ENCODE results near the gene PARL.
"Not testable (repeated sequence)": the region's sequence is repeated elsewhere in the genome, so short reads cannot be mapped to it uniquely, and the experiment has no call there.

Gene PARL

DNA sequence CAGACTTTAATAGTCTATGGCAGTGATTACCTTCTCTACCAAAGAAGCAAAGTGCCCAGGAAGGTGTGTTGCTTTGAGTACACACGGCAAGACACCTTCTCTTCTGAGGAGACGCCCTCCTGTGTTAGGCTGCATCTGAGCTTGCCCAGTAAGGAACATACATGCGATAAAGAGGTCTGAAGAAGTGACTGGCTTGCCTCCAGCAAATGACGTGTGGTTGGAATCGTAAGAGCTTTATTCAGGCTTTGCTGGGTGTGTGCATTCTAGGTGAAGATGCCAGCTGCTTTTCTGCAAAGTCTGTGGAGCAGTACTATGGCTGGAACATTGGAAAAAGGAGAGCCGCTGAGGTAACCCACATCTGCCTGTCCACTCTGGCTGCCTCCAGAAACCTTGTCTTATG lies 81.7 kb downstream of the PARL start:
- Mint-ChIP-seq H3K4me1 (no peaks in the 10 kb centered on the region), H3K36me3 (peaks cover 19% of the 10 kb centered on the region), H3K27ac (no peak overlapping the region), H3K4me3 (no peak overlapping the region), H3K27me3 (no peaks in the 10 kb centered on the region), H3K9me3 (no peaks in the 10 kb centered on the region)

DNA sequence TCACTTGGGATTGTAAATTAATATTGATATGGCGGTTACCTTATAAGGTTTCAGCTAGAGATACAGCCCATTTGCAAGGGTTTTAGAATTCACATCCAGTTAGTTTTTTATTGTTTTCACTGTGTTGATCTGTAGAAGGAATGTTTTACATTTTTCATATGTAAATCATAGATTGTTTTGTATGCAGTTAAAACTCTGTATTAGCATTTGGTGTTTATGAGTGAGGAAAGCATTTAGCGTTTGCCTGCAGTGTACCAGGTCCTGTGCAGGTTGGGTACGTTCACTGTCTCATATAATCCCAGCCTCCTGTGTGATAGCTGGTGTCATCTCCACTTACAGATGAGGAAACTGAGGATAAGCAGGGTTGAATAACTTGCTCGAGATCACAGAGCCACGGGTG lies 83.1 kb downstream of the PARL start:
- no peaks in the 10 kb centered on the region for H3K4me1 Mint-ChIP-seq
- no peaks in the 10 kb centered on the region for H3K9me3 Mint-ChIP-seq
- peaks cover 15% of the 10 kb centered on the region for H3K36me3 Mint-ChIP-seq
- no peak overlapping the region for H3K4me3 Mint-ChIP-seq
- no peaks in the 10 kb centered on the region for H3K27me3 Mint-ChIP-seq
- H3K27ac Mint-ChIP-seq = no peak overlapping the region

DNA sequence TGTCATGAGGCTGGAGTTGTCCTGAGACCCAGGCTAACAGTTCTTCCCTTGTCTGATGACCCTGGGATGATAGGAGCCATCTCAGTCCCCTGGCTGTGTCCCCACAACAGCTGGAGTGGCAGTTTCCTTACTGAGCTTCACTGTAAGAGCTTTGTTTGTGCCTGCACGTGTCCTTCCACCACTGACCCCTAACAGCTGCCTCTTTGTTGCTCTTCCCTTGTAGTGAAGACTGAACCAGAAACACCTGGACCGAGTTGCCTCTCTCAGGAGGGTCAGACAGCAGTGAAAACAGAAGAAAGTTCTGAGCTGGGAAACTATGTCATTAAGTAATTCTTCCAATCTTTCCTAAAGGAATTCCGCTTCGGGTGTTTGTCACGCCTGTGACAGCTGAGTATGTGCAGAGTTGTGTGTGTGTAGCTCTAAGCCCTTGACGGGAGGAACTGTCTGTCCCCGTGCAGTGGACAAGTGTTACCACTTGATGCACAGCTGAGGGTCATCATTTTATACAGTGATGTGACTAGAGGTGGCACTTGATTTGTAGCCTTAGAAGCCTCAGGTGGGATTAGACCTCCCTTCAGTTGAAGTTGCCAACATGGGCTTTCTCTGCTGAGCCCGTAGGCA lies 84.3 kb downstream of the PARL start:
- no peaks in the 10 kb centered on the region for H3K4me1 Mint-ChIP-seq
- no peaks in the 10 kb centered on the region for H3K9me3 Mint-ChIP-seq
- H3K27me3 Mint-ChIP-seq = no peaks in the 10 kb centered on the region
- no peak overlapping the region for H3K4me3 Mint-ChIP-seq
- peaks cover 16% of the 10 kb centered on the region for H3K36me3 Mint-ChIP-seq
- no peak overlapping the region for H3K27ac Mint-ChIP-seq

DNA sequence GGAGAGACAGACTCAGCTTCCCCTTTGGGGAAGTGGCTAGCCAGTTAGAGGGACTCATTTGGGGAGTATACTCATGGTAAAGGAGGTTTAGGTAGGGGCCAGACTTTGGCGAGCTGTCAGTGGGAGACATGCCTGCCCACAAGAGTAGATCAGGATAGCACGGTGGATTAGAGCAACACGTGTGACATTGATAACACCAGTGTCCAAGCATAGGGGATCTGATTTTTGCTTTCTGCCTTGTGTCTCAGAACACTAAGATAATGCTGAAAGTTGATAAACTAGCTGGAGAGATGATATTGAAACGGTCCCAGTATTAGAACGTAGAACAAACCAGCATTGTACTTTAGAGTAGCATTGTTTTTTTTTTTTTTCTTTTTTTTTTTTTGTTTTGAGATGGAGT lies 85.2 kb downstream of the PARL start:
- no peak overlapping the region for H3K4me3 Mint-ChIP-seq

DNA sequence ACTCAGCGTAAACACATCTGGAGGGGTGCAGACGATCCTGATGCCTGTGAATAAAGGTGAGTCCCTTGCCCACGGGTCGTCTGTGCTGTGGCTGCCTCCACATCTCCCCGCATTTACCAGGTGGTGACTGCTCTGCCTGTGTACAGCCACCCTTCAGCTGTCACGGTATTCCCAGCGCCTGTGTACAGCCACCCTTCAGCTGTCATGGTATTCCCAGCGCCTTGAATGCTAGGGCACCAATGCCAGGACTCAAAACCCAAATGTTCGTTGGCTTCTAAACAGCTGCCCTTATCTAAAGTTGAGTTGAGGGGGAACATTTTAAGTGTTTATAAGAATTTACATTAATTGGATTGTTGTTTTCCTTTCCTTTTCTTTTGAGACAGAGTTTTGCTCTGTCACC lies 86.7 kb downstream of the PARL start:
- Mint-ChIP-seq H3K27ac (no peak overlapping the region), H3K9me3 (no peaks in the 10 kb centered on the region), H3K4me1 (no peaks in the 10 kb centered on the region), H3K36me3 (peaks cover 20% of the 10 kb centered on the region), H3K27me3 (no peaks in the 10 kb centered on the region), H3K4me3 (no peak overlapping the region)

More for the DNA sequence above, 85.2 kb downstream of the PARL start:
- H3K9me3 Mint-ChIP-seq = no peaks in the 10 kb centered on the region
- no peaks in the 10 kb centered on the region for H3K27me3 Mint-ChIP-seq
- H3K27ac Mint-ChIP-seq = no peak overlapping the region
- H3K36me3 Mint-ChIP-seq = peaks cover 16% of the 10 kb centered on the region
- no peaks in the 10 kb centered on the region for H3K4me1 Mint-ChIP-seq

DNA sequence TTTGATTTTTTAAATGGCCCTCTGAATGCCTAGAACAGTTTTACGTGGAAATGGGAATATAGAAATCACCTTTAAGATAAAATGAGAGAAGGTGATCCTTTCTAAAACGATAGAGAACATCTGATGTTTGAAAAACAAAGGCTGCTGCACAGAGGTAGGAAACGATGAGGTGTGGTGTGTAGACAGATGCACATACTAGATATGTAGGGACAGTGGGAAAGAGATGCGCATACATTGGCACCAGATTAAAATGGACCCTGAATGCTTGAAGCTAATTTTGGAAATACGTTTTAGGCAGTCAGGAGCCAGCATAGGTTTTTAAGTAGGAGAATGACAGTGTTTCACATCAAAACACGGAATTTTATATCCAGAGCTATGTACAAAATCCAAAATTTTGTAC lies 88.3 kb downstream of the PARL start:
- Mint-ChIP-seq H3K36me3 (peaks cover 20% of the 10 kb centered on the region), H3K4me1 (no peaks in the 10 kb centered on the region), H3K27me3 (no peaks in the 10 kb centered on the region), H3K27ac (no peak overlapping the region), H3K4me3 (no peak overlapping the region), H3K9me3 (no peaks in the 10 kb centered on the region)

DNA sequence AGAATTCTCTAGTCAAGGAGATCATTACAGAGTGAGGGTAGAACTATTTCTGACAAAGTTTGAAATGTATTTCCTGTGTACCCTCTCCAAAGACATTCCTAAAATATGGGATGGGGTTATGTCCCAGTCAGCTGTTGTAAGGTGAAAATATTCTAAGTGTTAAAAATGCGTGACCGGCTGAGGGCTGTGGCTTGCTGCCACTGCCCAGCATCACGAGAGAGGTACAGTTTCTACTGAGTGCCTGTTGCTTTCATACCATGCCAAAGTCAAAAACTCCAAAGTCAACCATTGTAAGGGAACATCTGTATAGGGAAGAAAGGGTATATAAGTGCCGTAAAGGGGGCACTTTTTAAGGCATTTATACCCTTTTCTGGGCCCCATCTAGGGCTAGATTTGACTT lies 90.2 kb downstream of the PARL start:
- Mint-ChIP-seq H3K9me3 (no peaks in the 10 kb centered on the region), H3K27ac (no peak overlapping the region), H3K27me3 (no peaks in the 10 kb centered on the region), H3K4me1 (no peaks in the 10 kb centered on the region), H3K36me3 (peaks cover 15% of the 10 kb centered on the region), H3K4me3 (no peak overlapping the region)

DNA sequence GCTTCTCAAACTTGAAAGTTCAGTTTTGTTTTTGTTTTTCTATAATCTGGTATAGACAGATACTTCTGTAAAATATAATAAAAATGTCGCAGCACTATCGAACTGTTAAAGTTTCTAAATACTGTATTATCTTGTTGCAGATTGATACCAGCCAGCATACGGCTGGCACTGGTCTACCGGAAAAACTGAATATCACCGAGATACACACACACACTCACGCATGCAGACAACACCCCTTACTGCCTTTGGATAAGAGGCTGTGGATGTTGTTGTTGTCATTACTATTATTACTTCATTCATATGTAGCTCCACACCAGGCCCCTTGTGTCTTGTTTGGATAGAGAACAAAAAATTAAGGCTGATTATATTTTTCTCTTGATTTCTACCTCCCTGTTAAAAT lies 91.7 kb downstream of the PARL start:
- Mint-ChIP-seq H3K4me3 (no peak overlapping the region), H3K9me3 (no peaks in the 10 kb centered on the region), H3K27me3 (no peaks in the 10 kb centered on the region), H3K27ac (no peak overlapping the region), H3K4me1 (peaks cover 5% of the 10 kb centered on the region), H3K36me3 (peaks cover 13% of the 10 kb centered on the region)

DNA sequence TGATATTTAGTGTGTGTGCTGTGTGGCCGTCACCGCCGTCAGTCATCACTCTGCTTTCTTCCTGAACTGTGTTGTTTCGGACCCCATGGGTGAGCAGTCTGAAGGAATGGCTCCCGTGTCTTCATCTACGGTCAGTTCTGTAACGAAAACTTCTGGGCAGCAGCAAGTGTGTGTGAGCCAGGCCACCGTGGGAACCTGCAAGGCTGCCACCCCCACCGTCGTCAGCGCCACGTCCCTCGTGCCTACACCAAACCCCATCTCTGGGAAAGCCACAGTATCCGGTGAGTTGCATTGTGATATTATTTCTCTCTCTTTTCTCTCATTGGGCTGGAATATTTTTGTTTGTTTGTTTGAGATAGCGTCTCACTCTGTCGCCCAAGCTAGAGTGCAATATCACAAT lies 94.0 kb downstream of the PARL start:
- no peak overlapping the region for H3K4me3 Mint-ChIP-seq
- no peaks in the 10 kb centered on the region for H3K9me3 Mint-ChIP-seq
- no peaks in the 10 kb centered on the region for H3K27me3 Mint-ChIP-seq
- H3K27ac Mint-ChIP-seq = no peak overlapping the region
- peaks cover 5% of the 10 kb centered on the region for H3K4me1 Mint-ChIP-seq
- peaks cover 14% of the 10 kb centered on the region for H3K36me3 Mint-ChIP-seq

DNA sequence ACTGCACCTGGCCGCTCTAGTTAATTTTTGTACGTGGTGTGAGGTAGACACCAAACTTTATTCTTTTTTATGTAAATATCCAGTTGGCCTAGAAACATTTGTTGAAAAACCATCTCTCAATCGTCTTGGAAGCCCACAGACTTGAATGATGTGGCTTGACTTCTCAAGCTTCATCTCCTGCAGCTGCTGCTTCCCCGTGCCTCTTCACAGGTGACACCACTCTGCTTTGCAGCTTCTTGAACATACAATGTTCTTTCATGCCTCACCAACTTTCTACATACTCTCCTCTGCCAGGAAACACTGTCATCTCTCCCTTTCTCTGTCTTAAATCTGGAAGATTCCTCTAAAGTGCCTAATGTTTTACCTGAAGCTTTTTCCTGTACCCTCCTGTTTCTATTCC lies 94.9 kb downstream of the PARL start:
- Mint-ChIP-seq H3K36me3 (peaks cover 14% of the 10 kb centered on the region), H3K9me3 (no peaks in the 10 kb centered on the region), H3K4me1 (peaks cover 5% of the 10 kb centered on the region), H3K4me3 (no peak overlapping the region), H3K27ac (no peak overlapping the region), H3K27me3 (no peaks in the 10 kb centered on the region)

DNA sequence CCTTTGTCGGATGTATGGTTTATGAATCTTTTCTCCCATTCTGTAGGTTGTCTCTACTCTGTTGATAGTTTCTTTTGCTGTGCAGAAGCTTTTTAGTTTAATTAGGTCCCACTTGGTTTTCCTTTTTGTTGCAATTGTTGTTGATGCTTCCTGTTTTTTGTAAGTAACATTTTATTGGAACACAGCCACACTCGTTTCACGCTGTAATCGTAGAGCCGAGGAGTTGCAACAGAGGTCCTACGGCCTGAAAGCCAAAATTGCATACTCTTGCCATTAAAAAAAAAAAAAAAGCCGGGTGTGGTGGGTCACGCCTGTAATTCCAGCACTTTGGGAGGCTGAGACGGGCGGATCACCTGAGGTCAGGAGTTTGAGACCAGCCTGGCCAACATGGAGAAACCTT lies 100.2 kb downstream of the PARL start:
- not testable (repeated sequence) for H3K27me3 Mint-ChIP-seq, H3K9me3 Mint-ChIP-seq, H3K4me3 Mint-ChIP-seq, H3K4me1 Mint-ChIP-seq, H3K27ac Mint-ChIP-seq
- H3K36me3 Mint-ChIP-seq = peaks cover 21% of the 10 kb centered on the region

DNA sequence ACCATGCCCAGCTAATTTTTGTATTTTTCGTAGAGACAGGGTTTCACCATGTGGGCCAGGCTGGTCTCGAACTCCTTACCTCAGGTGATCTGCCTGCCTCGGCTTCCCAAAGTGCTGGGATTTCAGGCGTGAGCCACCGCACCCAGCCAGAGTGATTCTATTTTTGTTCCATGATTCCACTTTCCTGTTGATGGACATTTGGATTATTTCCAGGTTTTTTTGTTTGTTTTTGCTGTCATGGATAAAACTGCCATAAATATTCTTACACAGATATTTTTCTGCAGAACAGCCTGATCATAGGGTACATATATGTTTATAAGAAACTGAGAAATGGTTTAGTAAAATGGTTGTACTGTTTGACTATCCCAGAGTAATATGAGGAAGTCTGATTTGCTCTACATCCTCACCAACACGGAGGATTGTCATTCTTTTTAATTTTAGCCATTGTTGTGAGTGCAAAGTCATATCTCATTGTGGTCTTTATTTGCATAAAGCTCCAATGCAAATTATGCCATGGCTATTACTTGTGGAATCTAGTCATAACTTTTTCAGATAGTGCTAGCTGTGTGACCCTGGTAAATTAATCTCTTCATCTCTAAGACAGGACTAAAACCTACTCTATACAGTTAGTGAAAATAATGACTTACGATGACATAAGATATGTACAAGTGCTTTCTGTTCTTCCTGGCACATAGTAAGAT lies 102.0 kb downstream of the PARL start:
- Mint-ChIP-seq H3K4me1 (no peaks in the 10 kb centered on the region), H3K36me3 (peaks cover 22% of the 10 kb centered on the region), H3K9me3 (no peaks in the 10 kb centered on the region), H3K4me3 (no peak overlapping the region), H3K27ac (no peak overlapping the region), H3K27me3 (no peaks in the 10 kb centered on the region)

DNA sequence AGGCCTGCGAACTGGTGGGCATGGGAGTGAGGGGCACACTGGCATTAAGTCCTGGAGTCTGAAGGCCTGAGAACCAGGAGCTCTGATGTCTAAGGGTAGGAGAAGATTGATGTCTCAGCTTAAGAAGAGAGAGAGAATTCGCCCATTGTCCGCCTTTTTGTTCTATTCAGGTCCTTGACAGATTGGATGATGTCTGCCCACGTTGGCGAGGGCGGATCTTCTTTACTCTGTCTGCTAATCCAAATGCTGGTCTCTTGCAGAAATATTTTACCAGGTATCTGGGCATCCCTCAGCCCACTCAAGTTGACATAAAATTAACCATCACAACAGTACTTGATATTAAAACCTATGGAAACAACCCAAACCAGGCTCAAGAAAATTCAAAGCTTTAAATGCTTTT lies 103.4 kb downstream of the PARL start:
- Mint-ChIP-seq H3K4me1 (no peaks in the 10 kb centered on the region), H3K27me3 (no peaks in the 10 kb centered on the region), H3K4me3 (no peak overlapping the region), H3K9me3 (no peaks in the 10 kb centered on the region), H3K27ac (no peak overlapping the region), H3K36me3 (peaks cover 21% of the 10 kb centered on the region)

DNA sequence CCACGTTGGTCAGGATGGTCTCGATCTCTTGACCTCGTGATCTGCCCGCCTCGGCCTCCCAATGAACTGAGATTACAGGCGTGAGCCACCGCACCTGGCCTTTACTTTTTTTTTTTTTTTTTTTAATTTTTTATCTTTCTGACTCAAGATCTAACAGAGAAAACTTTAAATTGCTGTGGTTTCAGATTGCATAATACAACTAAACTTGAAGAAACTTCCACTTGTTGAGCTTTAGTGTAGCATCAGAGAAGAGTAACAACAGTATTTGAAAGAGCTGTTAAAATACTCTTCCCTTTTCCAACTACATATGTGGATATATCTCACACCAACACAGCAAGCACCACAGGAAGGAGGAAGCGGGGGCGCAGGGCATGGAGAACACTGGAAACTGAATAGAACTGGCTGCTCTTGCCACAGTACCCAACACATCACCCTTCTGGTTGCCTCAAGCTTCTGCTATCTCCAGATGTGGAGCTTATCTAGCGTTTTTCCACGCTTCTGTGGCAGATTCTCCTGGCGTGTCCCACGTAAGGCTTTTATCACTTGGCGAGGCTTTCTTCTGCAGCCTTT lies 104.7 kb downstream of the PARL start:
- Mint-ChIP-seq H3K36me3 (peaks cover 24% of the 10 kb centered on the region), H3K4me1 (no peaks in the 10 kb centered on the region), H3K9me3 (no peaks in the 10 kb centered on the region), H3K27ac (no peak overlapping the region), H3K27me3 (no peaks in the 10 kb centered on the region), H3K4me3 (no peak overlapping the region)

All from activated naive CD4-positive, alpha-beta T cell treated with anti-CD3 and anti-CD28 coated beads, Interleukin-2, amount 50 U/mL, for 24 hours (primary cell).